H1 (cell line): ENCODE results near the gene COX19. TPM values are rescaled to one million over a fixed set of nuclear protein-coding genes. Genes with fewer than 3 reads are reported as not detected.

ENCODE experiments used
- CTCF ChIA-PET: fragments of 300-600 bp; sonication (Branson Sonifier 250); formaldehyde crosslinking; loops from one replicate; lab custom pipeline; 2021; ENCODE audit not compliant: partially characterized antibody; lab: Charles Lee
- POLR2A ChIA-PET: fragments of 300-600 bp; sonication (Branson Sonifier 250); formaldehyde crosslinking; loops from one replicate; lab custom pipeline; 2021; ENCODE audit warnings: inconsistent platforms; ENCODE audit not compliant: partially characterized antibody; lab: Charles Lee
- DNase-seq, 2 experiments: peaks; one replicate each; pipeline versions ENCODE4 v3.0.0 to v3.0.0-alpha.2; 2010 to 2022; ENCODE audit warnings: low spot score in 2 of 2, low read depth in 1 of 2, mixed read lengths in 1 of 2
- FAIRE-seq: peaks from 2 replicates; lab custom pipeline; 2011; peaks lifted over from hg19 to GRCh38; lab: Jason Lieb, UNC
- H2AFZ ChIP-seq: 2 replicates; pipeline ENCODE4 v1.8.1; 2012; ENCODE audit warnings: low read length, inconsistent platforms
- H2AK5ac ChIP-seq: 2 replicates; pipeline ENCODE4 v1.6.1; 2013; ENCODE audit warnings: low read depth, low read length
- H2BK120ac ChIP-seq: replicated peaks from 2 replicates; pipeline ENCODE3; 2013; ENCODE audit warnings: low read depth, low read length, inconsistent platforms
- H2BK12ac ChIP-seq: 2 replicates; pipeline ENCODE4 v1.6.1; 2013; ENCODE audit warnings: low read depth, low read length
- H2BK15ac ChIP-seq: 2 replicates; pipeline ENCODE4 v1.6.1; 2013; ENCODE audit warnings: low read length
- H2BK20ac ChIP-seq: 2 replicates; pipeline ENCODE4 v1.6.1; 2013; ENCODE audit warnings: low read length
- H2BK5ac ChIP-seq: 2 replicates; pipeline ENCODE4 v1.6.1; 2013; ENCODE audit warnings: low read depth, low read length
- H3K14ac ChIP-seq: 2 replicates; pipeline ENCODE4 v1.6.1; 2013; ENCODE audit warnings: inconsistent platforms; ENCODE audit not compliant: insufficient read length
- H3K18ac ChIP-seq: 2 replicates; pipeline ENCODE4 v1.6.1; 2013; ENCODE audit warnings: low read length; ENCODE audit errors: extremely low read depth
- H3K23ac ChIP-seq: 2 replicates; pipeline ENCODE4 v1.6.1; 2013; ENCODE audit warnings: inconsistent platforms; ENCODE audit not compliant: insufficient read length
- H3K23me2 ChIP-seq: 2 replicates; pipeline ENCODE4 v1.6.1; 2013; ENCODE audit warnings: low read depth, low read length
- H3K27ac ChIP-seq: 2 replicates; pipeline ENCODE4 v1.6.1; 2011; ENCODE audit warnings: low read depth, low read length, inconsistent platforms
- H3K27me3 ChIP-seq, 4 experiments: replicated peaks in 1 of 4; 1 replicate in 1 of 4; 2 replicates in 3 of 4; pipeline versions ENCODE4 v1.6.1 to v1.8.1; 2011 to 2013; ENCODE audit warnings: low read length in 3 of 4, mild to moderate bottlenecking in 3 of 4, inconsistent platforms in 2 of 4, mixed read lengths in 2 of 4, moderate library complexity in 1 of 4; ENCODE audit not compliant: control insufficient read depth in 3 of 4, insufficient read depth in 3 of 4; ENCODE audit errors: extremely low read depth in 1 of 4
- H3K36me3 ChIP-seq, 4 experiments: 2 replicates each; pipeline versions ENCODE4 v1.6.1 to v1.8.1; 2011 to 2013; ENCODE audit warnings: mild to moderate bottlenecking in 4 of 4, low read length in 3 of 4, moderate library complexity in 2 of 4, control low read depth in 1 of 4, inconsistent platforms in 1 of 4; ENCODE audit not compliant: insufficient read depth in 4 of 4, control insufficient read depth in 2 of 4
- H3K4ac ChIP-seq: replicated peaks from 2 replicates; pipeline ENCODE3; 2013; ENCODE audit warnings: low read length, low read depth, mixed read lengths, inconsistent platforms; ENCODE audit not compliant: insufficient read length
- H3K4me1 ChIP-seq, 4 experiments: replicated peaks in 1 of 4; 1 replicate in 1 of 4; 2 replicates in 3 of 4; pipeline versions ENCODE4 v1.6.1 to v1.8.1; 2011 to 2013; ENCODE audit warnings: low read length in 3 of 4, inconsistent platforms in 2 of 4, mixed read lengths in 1 of 4; ENCODE audit not compliant: insufficient read depth in 4 of 4, control insufficient read depth in 3 of 4
- H3K4me2 ChIP-seq, 2 experiments: 2 replicates each; pipeline versions ENCODE4 v1.6.1 to v1.8.1; 2011 to 2013; ENCODE audit warnings: low read depth in 2 of 2, low read length in 2 of 2, control low read depth in 1 of 2, inconsistent platforms in 1 of 2, mild to moderate bottlenecking in 1 of 2; ENCODE audit not compliant: insufficient read depth in 1 of 2
- H3K4me3 ChIP-seq, 4 experiments: fragments of 200-600, 300-600 bp in 1 of 4; sonication (generic), shearing (Covaris generic), sonication (Bioruptor Twin) in 1 of 4; 2 replicates each; pipeline versions ENCODE4 v1.5.1 to v1.8.1; 2011 to 2016; ENCODE audit warnings: low read length in 4 of 4, low read depth in 3 of 4, control low read depth in 2 of 4, inconsistent platforms in 2 of 4, mild to moderate bottlenecking in 2 of 4, mixed read lengths in 1 of 4, moderate library complexity in 1 of 4; ENCODE audit not compliant: insufficient read depth in 2 of 4; ENCODE audit errors: extremely low read depth in 1 of 4
- H3K56ac ChIP-seq: replicated peaks from 2 replicates; pipeline ENCODE3; 2013; ENCODE audit warnings: low read depth, mild to moderate bottlenecking, mixed read lengths, low read length, inconsistent platforms; ENCODE audit not compliant: insufficient read length
- H3K79me1 ChIP-seq: 2 replicates; pipeline ENCODE4 v1.6.1; 2013; ENCODE audit warnings: low read depth, low read length, control low read depth
- H3K79me2 ChIP-seq, 2 experiments: 2 replicates each; pipeline versions ENCODE4 v1.6.1 to v1.8.1; 2012 to 2013; ENCODE audit warnings: low read length in 2 of 2, mild to moderate bottlenecking in 2 of 2, inconsistent platforms in 1 of 2; ENCODE audit not compliant: insufficient read depth in 2 of 2, control insufficient read depth in 1 of 2
- H3K9ac ChIP-seq, 4 experiments: replicated peaks in 1 of 4; 1 replicate in 1 of 4; 2 replicates in 3 of 4; pipeline versions ENCODE4 v1.6.1 to v1.8.1; 2011 to 2013; ENCODE audit warnings: low read depth in 3 of 4, low read length in 3 of 4, control low read depth in 2 of 4, mild to moderate bottlenecking in 2 of 4, moderate library complexity in 2 of 4, inconsistent platforms in 1 of 4; ENCODE audit errors: extremely low read depth in 1 of 4
- H3K9me3 ChIP-seq, 2 experiments: 2 replicates each; pipeline versions ENCODE4 v1.6.1 to v1.8.1; 2012 to 2013; ENCODE audit warnings: mild to moderate bottlenecking in 2 of 2, moderate library complexity in 2 of 2, control low read depth in 1 of 2, inconsistent platforms in 1 of 2, low read depth in 1 of 2, low read length in 1 of 2, mixed read lengths in 1 of 2; ENCODE audit not compliant: insufficient read depth in 2 of 2
- H4K20me1 ChIP-seq, 2 experiments: replicated peaks in 1 of 2; 2 replicates each; pipeline versions ENCODE3 to v1.8.1; 2011 to 2013; ENCODE audit warnings: inconsistent platforms in 2 of 2, low read length in 2 of 2, mild to moderate bottlenecking in 1 of 2; ENCODE audit not compliant: insufficient read depth in 2 of 2, control insufficient read depth in 1 of 2
- H4K5ac ChIP-seq: 2 replicates; pipeline ENCODE4 v1.6.1; 2013; ENCODE audit warnings: low read length, low read depth, mixed read lengths, inconsistent platforms; ENCODE audit not compliant: insufficient read length
- H4K8ac ChIP-seq: 2 replicates; pipeline ENCODE4 v1.8.0; 2013; ENCODE audit warnings: mild to moderate bottlenecking, moderate library complexity, low read length, inconsistent platforms; ENCODE audit not compliant: insufficient read depth; ENCODE audit errors: extremely low read depth
- H4K91ac ChIP-seq: replicated peaks from 2 replicates; pipeline ENCODE3; 2013; ENCODE audit warnings: low read length, mixed read lengths, inconsistent platforms; ENCODE audit not compliant: insufficient read length
- ASH2L ChIP-seq: fragments of 200-600, 300-600 bp; sonication (generic); IDR thresholded peaks from one replicate; pipeline ENCODE4 v1.7.1; 2017; ENCODE audit warnings: low read length
- CBX8 ChIP-seq: fragments of 300-800, 300-1000 bp; sonication (generic); IDR thresholded peaks from 2 replicates; pipeline ENCODE4 v1.7.1; 2016; ENCODE audit warnings: low read depth, low read length, borderline replicate concordance
- CTBP2 ChIP-seq: IDR thresholded peaks from 2 replicates; pipeline ENCODE4 v1.7.0; 2011; ENCODE audit warnings: borderline replicate concordance, mild to moderate bottlenecking, moderate library complexity, mixed read lengths, low read length; ENCODE audit not compliant: insufficient read depth, insufficient read length
- JUN ChIP-seq: IDR thresholded peaks from 2 replicates; pipeline ENCODE4 v1.6.1; 2011; ENCODE audit warnings: low read depth, mild to moderate bottlenecking, improper control_type of control experiment, low read length
- PHF8 ChIP-seq: fragments of 200-600 bp; sonication (generic); conservative IDR thresholded peaks from 2 replicates; pipeline ENCODE4 v1.7.1; 2012; ENCODE audit warnings: low read depth, mild to moderate bottlenecking, inconsistent platforms, low read length, moderate library complexity
- SRF ChIP-seq: IDR thresholded peaks from 2 replicates; pipeline ENCODE4 v1.6.1; 2011; ENCODE audit warnings: mild to moderate bottlenecking, low read depth, low read length, moderate library complexity
- TBP ChIP-seq: IDR thresholded peaks from 2 replicates; pipeline ENCODE4 v1.6.1; 2011; ENCODE audit warnings: low read depth, low read length, improper control_type of control experiment
- WGBS, 2 experiments: shearing (Covaris generic) in 1 of 2; methylation state at CpG; one replicate each; pipeline versions ENCODE4 v1.1.6 to v1.1.7; 2013 to 2015; ENCODE audit warnings: low lambda C conversion rate in 2 of 2, mixed read lengths in 2 of 2, inconsistent platforms in 1 of 2, low coverage in 1 of 2, missing lambda C conversion rate in 1 of 2; ENCODE audit not compliant: insufficient replicate concordance in 2 of 2, insufficient coverage in 1 of 2, insufficient read length in 1 of 2; ENCODE audit errors: extremely low coverage in 1 of 2, missing lambda C conversion rate in 1 of 2; 5-methylcytosine and 5-hydroxymethylcytosine counted together
- polyA plus RNA-seq, 7 experiments: library from polyadenylated mRNA; depleted of rRNA in 3 of 7; stranded (reverse) in 5 of 7; unstranded in 2 of 7; fragments of >200 nt in 5 of 7; fragments of 200-250 nt in 2 of 7; gene quantifications; 1 replicate in 5 of 7; 2 replicates in 1 of 7; 4 replicates in 1 of 7; pipeline versions ENCODE4 v1.2.1 to v1.2.3, GENCODE V29; 2011 to 2013; ENCODE audit warnings: missing spikeins in 2 of 7, mixed read lengths in 2 of 7
- total RNA-seq: library from RNA; stranded (reverse); fragmentation: NEBNext Ultra II Directional; extraction: Animal tissue kit (Norgen Biotek cat#: 25700); gene quantifications from 2 replicates; pipeline ENCODE4 v1.2.1, GENCODE V29; 2021

COX19 gene
- total and polyA plus RNA-seq, 2 of the 8 experiments (the other 6 are each of a cell fraction or from before 2014, with no cell fraction given), result 3.9 to 7.9 TPM

DNA sequence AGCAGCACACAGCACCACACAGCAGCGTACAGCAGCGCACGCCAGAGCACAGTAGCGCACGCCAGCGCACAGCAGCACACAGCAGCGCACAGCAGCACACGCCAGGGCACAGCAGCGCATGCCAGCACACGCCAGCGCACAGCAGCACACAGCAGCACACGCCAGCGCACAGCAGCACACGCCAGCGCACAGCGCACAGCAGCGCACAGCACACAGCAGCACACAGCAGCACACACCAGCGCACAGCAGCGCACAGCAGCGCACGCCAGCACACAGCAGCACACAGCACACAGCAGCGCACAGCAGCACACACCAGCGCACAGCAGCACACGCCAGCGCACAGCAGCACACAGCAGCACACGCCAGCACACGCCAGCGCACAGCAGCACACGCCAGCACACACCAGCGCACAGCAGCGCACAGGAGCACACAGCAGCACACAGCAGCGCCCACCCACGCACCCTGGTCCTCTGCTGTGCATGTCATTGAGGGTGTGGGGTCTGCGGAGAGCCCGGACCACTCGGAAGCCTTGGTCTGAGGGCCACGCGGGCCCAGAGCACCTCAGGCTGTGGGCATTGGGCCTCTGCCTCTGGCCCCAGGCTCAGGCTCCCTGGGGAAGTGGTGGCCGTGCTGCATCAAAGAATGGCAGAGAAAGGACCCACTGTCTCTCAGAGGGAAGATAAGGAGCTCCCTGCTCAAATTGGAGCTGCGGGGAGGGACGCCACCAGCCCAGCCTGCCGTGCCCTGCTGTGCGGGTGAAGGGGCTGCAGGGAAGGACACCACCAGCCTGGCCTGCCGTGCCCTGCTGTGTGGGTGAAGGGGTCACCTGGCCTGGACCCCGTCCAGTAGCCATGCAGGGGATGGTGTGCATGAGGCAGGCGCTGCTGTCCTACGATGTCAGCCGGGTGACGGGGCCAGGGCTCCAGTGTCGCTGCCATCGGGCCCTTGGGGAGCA is 41.5 kb upstream of the COX19 start:
- H2BK120ac ChIP-seq, result no peak overlapping the region
- TF ChIP-seq JUN, result no peak
- TF ChIP-seq PHF8, result no peak
- TF ChIP-seq TBP, result no peak
- TF ChIP-seq CBX8, result no peak
- no peak for TF ChIP-seq CTBP2
- no peak for TF ChIP-seq SRF
- TF ChIP-seq ASH2L, result no peak
- H3K4me2 ChIP-seq, result no peak overlapping the region
- 0 out of 2 replicates have a peak overlapping the region, but pooled peaks have one; percentile 51 for H4K8ac ChIP-seq
- no peak overlapping the region; the same call in 1 of the 2 replicates for H2BK5ac ChIP-seq
- no peak overlapping the region for H2BK15ac ChIP-seq
- WGBS, 2 experiments, result 87% methylated on average over 44 of the region's 51 CpGs; no CpG with 5 or more reads in 1 of the 2 experiments
- peak overlapping the region; percentile 17; the same call in 1 of the 2 replicates for H2BK12ac ChIP-seq
- H3K79me1 ChIP-seq, result peaks cover 6% of the 10 kb centered on the region
- H3K4me3 ChIP-seq, result no peak overlapping the region
- no peak overlapping the region for H3K18ac ChIP-seq
- FAIRE-seq, result no peak
- no peaks in the 10 kb centered on the region; a peak in 1 of 4 replicates for H3K79me2 ChIP-seq
- no peak overlapping the region for H3K14ac ChIP-seq
- no peak overlapping the region for H3K27ac ChIP-seq
- no peak overlapping the region for H4K91ac ChIP-seq
- no peaks in the 10 kb centered on the region for H3K27me3 ChIP-seq
- ChIA-PET CTCF (interaction anchor here (7.7 to 10.9 kb wide), 2 partner anchors 23 to 48 kb away, joined by 43 to 117 read pairs; no protein-coding TSS in a partner anchor), POLR2A (no interaction called here)
- 0 out of 2 replicates have a peak overlapping the region, but pooled peaks have one; percentile 24 for H2AK5ac ChIP-seq
- H2BK20ac ChIP-seq, result no peak overlapping the region
- H3K36me3 ChIP-seq, result no peaks in the 10 kb centered on the region; a peak in 1 of 8 replicates
- H3K23me2 ChIP-seq, result no peaks in the 10 kb centered on the region
- no peak overlapping the region for H2AFZ ChIP-seq
- H3K4me1 ChIP-seq, result no peaks in the 10 kb centered on the region
- H3K56ac ChIP-seq, result no peak overlapping the region
- peaks cover 0 to 8% of the 10 kb centered on the region in 2 experiments; a peak in 1 of 4 replicates for H3K9me3 ChIP-seq
- peaks cover 1 to 6% of the 10 kb centered on the region in 2 experiments for H4K20me1 ChIP-seq
- no peak overlapping the region for H3K9ac ChIP-seq
- no peak overlapping the region for H3K23ac ChIP-seq
- no peak for DNase-seq
- no peak overlapping the region for H4K5ac ChIP-seq
- no peak overlapping the region for H3K4ac ChIP-seq
